ENCODE measurements around the gene CATSPERB. TPM values are rescaled to one million over a fixed set of nuclear protein-coding genes. Genes with fewer than 3 reads are reported as not detected.

CATSPERB gene
- total and polyA plus RNA-seq, 2 donors, result 0.30 to 3.6 TPM

Small RNA genes within 50 kb of the gene (small RNA-seq; reads per million reads assigned to genes)
- gene AL133373.1 (not detected), gene POLR3GP1 (not detected), gene RF00012 (not detected)

Other genes with a start within 250 kb of the CATSPERB start
- gene PPP4R3A, start 221.8 kb downstream of the CATSPERB start, total RNA-seq, result 129 TPM
- 48.2 TPM for gene PPP4R3A, start 221.8 kb downstream of the CATSPERB start, polyA plus RNA-seq
- gene TC2N, start 135.4 kb upstream of the CATSPERB start, total RNA-seq, result 46.8 TPM
- 9.8 TPM for gene TC2N, start 135.4 kb upstream of the CATSPERB start, polyA plus RNA-seq
- gene FBLN5, start 215.6 kb upstream of the CATSPERB start, total RNA-seq, result 71.3 TPM
- 219 TPM for gene FBLN5, start 215.6 kb upstream of the CATSPERB start, polyA plus RNA-seq